HEK293 (cell line): Measurements from ENCODE around the gene ATG4B.

Experiments used
- KLF16 ChIP-seq: fragments of 450-650 bp; formaldehyde crosslinking; IDR thresholded peaks from 2 replicates; pipeline ENCODE4 v1.5.1; 2017; ENCODE audit warnings: missing biosample characterization, missing genetic modification characterization
- SCRT2 ChIP-seq: fragments of 450-650 bp; formaldehyde crosslinking; IDR thresholded peaks from 2 replicates; pipeline ENCODE4 v1.5.1; 2016; ENCODE audit warnings: missing biosample characterization, missing genetic modification characterization
- SP2 ChIP-seq: fragments of 450-650 bp; formaldehyde crosslinking; IDR thresholded peaks from 2 replicates; pipeline ENCODE4 v1.5.1; 2016; ENCODE audit warnings: missing biosample characterization, missing genetic modification characterization
- SP7 ChIP-seq: fragments of 450-650 bp; formaldehyde crosslinking; IDR thresholded peaks from 2 replicates; pipeline ENCODE4 v1.5.1; 2016; ENCODE audit warnings: missing biosample characterization, missing genetic modification characterization
- YY1 ChIP-seq: fragments of 450-650 bp; formaldehyde crosslinking; IDR thresholded peaks from 2 replicates; pipeline ENCODE4 v1.5.1; 2018; ENCODE audit warnings: missing biosample characterization, missing genetic modification characterization
- ZBTB1 ChIP-seq: fragments of 450-650 bp; formaldehyde crosslinking; IDR thresholded peaks from 2 replicates; pipeline ENCODE4 v1.5.1; 2016; ENCODE audit warnings: missing biosample characterization, missing genetic modification characterization
- ZBTB11 ChIP-seq: fragments of 450-650 bp; formaldehyde crosslinking; conservative IDR thresholded peaks from 2 replicates; pipeline ENCODE4 v1.5.1; 2016; ENCODE audit warnings: low read depth, missing biosample characterization, missing genetic modification characterization
- ZBTB20 ChIP-seq: fragments of 450-650 bp; formaldehyde crosslinking; IDR thresholded peaks from 2 replicates; pipeline ENCODE4 v1.5.1; 2016; ENCODE audit warnings: missing biosample characterization, missing genetic modification characterization
- ZBTB7A ChIP-seq: fragments of 450-650 bp; formaldehyde crosslinking; IDR thresholded peaks from 2 replicates; pipeline ENCODE4 v1.5.1; 2016; ENCODE audit warnings: low read depth, missing biosample characterization, missing genetic modification characterization
- ZFHX2 ChIP-seq: fragments of 450-650 bp; formaldehyde crosslinking; conservative IDR thresholded peaks from 2 replicates; pipeline ENCODE4 v1.5.1; 2016; ENCODE audit warnings: missing biosample characterization, missing genetic modification characterization
- ZNF112 ChIP-seq: fragments of 450-650 bp; formaldehyde crosslinking; IDR thresholded peaks from 2 replicates; pipeline ENCODE4 v1.5.0; 2017; ENCODE audit warnings: missing biosample characterization, missing genetic modification characterization
- ZNF114 ChIP-seq: fragments of 450-650 bp; formaldehyde crosslinking; IDR thresholded peaks from 2 replicates; pipeline ENCODE4 v1.5.0; 2017; ENCODE audit warnings: missing biosample characterization, missing genetic modification characterization
- ZNF146 ChIP-seq: fragments of 450-650 bp; formaldehyde crosslinking; IDR thresholded peaks from 2 replicates; pipeline ENCODE4 v1.5.1; 2016; ENCODE audit warnings: missing biosample characterization, missing genetic modification characterization
- ZNF202 ChIP-seq: fragments of 450-650 bp; formaldehyde crosslinking; IDR thresholded peaks from 2 replicates; pipeline ENCODE4 v1.5.1; 2016; ENCODE audit warnings: missing biosample characterization, missing genetic modification characterization, borderline replicate concordance
- ZNF211 ChIP-seq: fragments of 450-650 bp; formaldehyde crosslinking; IDR thresholded peaks from 2 replicates; pipeline ENCODE4 v1.5.1; 2016; ENCODE audit warnings: low read depth, missing biosample characterization, missing genetic modification characterization
- ZNF223 ChIP-seq: fragments of 450-650 bp; formaldehyde crosslinking; IDR thresholded peaks from 2 replicates; pipeline ENCODE4 v1.5.1; 2016; ENCODE audit warnings: missing biosample characterization, missing genetic modification characterization
- ZNF239 ChIP-seq: fragments of 450-650 bp; formaldehyde crosslinking; IDR thresholded peaks from 2 replicates; pipeline ENCODE4 v1.5.1; 2016; ENCODE audit warnings: missing biosample characterization, missing genetic modification characterization
- ZNF266 ChIP-seq: fragments of 450-650 bp; formaldehyde crosslinking; IDR thresholded peaks from 2 replicates; pipeline ENCODE4 v1.5.1; 2016; ENCODE audit warnings: missing biosample characterization, missing genetic modification characterization, low read depth
- ZNF302 ChIP-seq: fragments of 450-650 bp; formaldehyde crosslinking; IDR thresholded peaks from 2 replicates; pipeline ENCODE4 v1.5.1; 2016; ENCODE audit warnings: missing biosample characterization, missing genetic modification characterization, low read depth
- ZNF311 ChIP-seq: fragments of 450-650 bp; formaldehyde crosslinking; IDR thresholded peaks from 2 replicates; pipeline ENCODE4 v1.5.1; 2017; ENCODE audit warnings: missing biosample characterization, missing genetic modification characterization, borderline replicate concordance
- ZNF341 ChIP-seq: fragments of 450-650 bp; formaldehyde crosslinking; IDR thresholded peaks from 2 replicates; pipeline ENCODE4; 2016; ENCODE audit warnings: low read depth, missing biosample characterization, missing genetic modification characterization
- ZNF366 ChIP-seq: fragments of 450-650 bp; formaldehyde crosslinking; conservative IDR thresholded peaks from 2 replicates; pipeline ENCODE4 v1.5.1; 2016; ENCODE audit warnings: missing biosample characterization, missing genetic modification characterization
- ZNF394 ChIP-seq: fragments of 450-650 bp; formaldehyde crosslinking; IDR thresholded peaks from 2 replicates; pipeline ENCODE4 v1.5.1; 2016; ENCODE audit warnings: missing biosample characterization, missing genetic modification characterization, mild to moderate bottlenecking, moderate library complexity, borderline replicate concordance
- ZNF433 ChIP-seq: fragments of 450-650 bp; formaldehyde crosslinking; IDR thresholded peaks from 2 replicates; pipeline ENCODE4 v1.5.1; 2016; ENCODE audit warnings: missing biosample characterization, missing genetic modification characterization, low read depth
- ZNF501 ChIP-seq: fragments of 450-650 bp; formaldehyde crosslinking; IDR thresholded peaks from 2 replicates; pipeline ENCODE4 v1.5.1; 2016; ENCODE audit warnings: missing biosample characterization, missing genetic modification characterization
- ZNF513 ChIP-seq: fragments of 450-650 bp; IDR thresholded peaks from 2 replicates; pipeline ENCODE4 v1.5.1; 2018; ENCODE audit warnings: missing biosample characterization, missing genetic modification characterization
- ZNF544 ChIP-seq: fragments of 450-650 bp; formaldehyde crosslinking; IDR thresholded peaks from 2 replicates; pipeline ENCODE4 v1.5.0; 2017; ENCODE audit warnings: missing biosample characterization, missing genetic modification characterization
- ZNF580 ChIP-seq: fragments of 450-650 bp; formaldehyde crosslinking; IDR thresholded peaks from 2 replicates; pipeline ENCODE4 v1.5.1; 2016; ENCODE audit warnings: missing biosample characterization, missing genetic modification characterization
- ZNF621 ChIP-seq: fragments of 450-650 bp; formaldehyde crosslinking; IDR thresholded peaks from 2 replicates; pipeline ENCODE4 v1.5.1; 2017; ENCODE audit warnings: missing biosample characterization, missing genetic modification characterization
- ZNF704 ChIP-seq: fragments of 450-650 bp; formaldehyde crosslinking; IDR thresholded peaks from 2 replicates; pipeline ENCODE4 v1.5.1; 2016; ENCODE audit warnings: missing biosample characterization, missing genetic modification characterization
- ZNF707 ChIP-seq: fragments of 450-650 bp; formaldehyde crosslinking; IDR thresholded peaks from 2 replicates; pipeline ENCODE4 v1.5.1; 2016; ENCODE audit warnings: missing biosample characterization, missing genetic modification characterization
- ZNF792 ChIP-seq: fragments of 450-650 bp; formaldehyde crosslinking; IDR thresholded peaks from 2 replicates; pipeline ENCODE4 v1.5.1; 2016; ENCODE audit warnings: missing biosample characterization, missing genetic modification characterization
- ZSCAN4 ChIP-seq: fragments of 450-650 bp; formaldehyde crosslinking; IDR thresholded peaks from 2 replicates; pipeline ENCODE4 v1.5.1; 2017; ENCODE audit warnings: missing biosample characterization, missing genetic modification characterization

ATG4B gene

GRCh38 chr2:241702155-241703031 is 64.9 kb downstream of the ATG4B start (continued):
- TF ChIP-seq SCRT2 (tag by site-specific recombination) (no peak), ZNF433 (tag by site-specific recombination) (no peak), ZNF513 (tag by site-specific recombination) (no peak), ZNF266 (tag by site-specific recombination) (no peak), ZBTB11 (tag by site-specific recombination) (no peak), ZNF311 (tag by site-specific recombination) (no peak), ZNF501 (tag by site-specific recombination) (no peak), ZNF394 (tag by site-specific recombination) (no peak), SP7 (tag by site-specific recombination) (0 out of 2 replicates have a peak, but pooled peaks have one; percentile 25), ZNF239 (tag by site-specific recombination) (no peak), SP2 (peak; percentile 38), ZNF704 (tag by site-specific recombination) (no peak), KLF16 (tag by site-specific recombination) (0 out of 2 replicates have a peak, but pooled peaks have one; percentile 22), ZNF366 (tag by site-specific recombination) (no peak), ZNF202 (tag by site-specific recombination) (no peak), ZNF544 (tag by site-specific recombination) (no peak), YY1 (no peak), ZNF341 (tag by site-specific recombination) (0 out of 2 replicates have a peak, but pooled peaks have one; percentile 28), ZBTB1 (tag by site-specific recombination) (no peak), ZNF792 (tag by site-specific recombination) (no peak), ZNF146 (tag by site-specific recombination) (no peak), ZNF302 (tag by site-specific recombination) (no peak), ZNF707 (tag by site-specific recombination) (no peak), ZNF112 (no peak), ZNF223 (tag by site-specific recombination) (no peak), ZNF621 (no peak), ZNF211 (tag by site-specific recombination) (no peak), ZBTB7A (no peak), ZBTB20 (tag by site-specific recombination) (0 out of 2 replicates have a peak, but pooled peaks have one; percentile 33), ZNF580 (tag by site-specific recombination) (no peak), ZSCAN4 (no peak), ZFHX2 (tag by site-specific recombination) (peak; percentile 89), ZNF114 (no peak)
